SU-DHL-6 (cell line): ENCODE data around the gene CTBS.

Source experiments
- CTCF ChIP-seq: fragments of 200-600 bp; sonication (generic); IDR thresholded peaks from one replicate; pipeline ENCODE4 v1.5.1; 2017; ENCODE audit warnings: antibody characterized with exemption, mild to moderate bottlenecking, low read length, moderate library complexity; ENCODE audit not compliant: insufficient read depth, poor library complexity, severe bottlenecking
- EZH2phosphoT487 ChIP-seq: fragments of 200-600 bp; sonication (generic), shearing (Covaris generic); conservative IDR thresholded peaks from 2 replicates; pipeline ENCODE4 v1.6.1; 2018; ENCODE audit warnings: mild to moderate bottlenecking, antibody characterized with exemption, low read length, moderate library complexity, mixed read lengths

GRCh38 chr1:84603941-84604830 is 29.9 kb upstream of the CTBS start:
- TF ChIP-seq CTCF (no peak), EZH2phosphoT487 (no peak)
